OCI-LY3 (cell line): ENCODE data around the gene SLC27A5.
"Not testable (repeated sequence)": the region's sequence is repeated elsewhere in the genome, so short reads cannot be mapped to it uniquely, and the experiment has no call there.

Experiments
- H2AFZ ChIP-seq: fragments of 200-600, 300-600 bp; shearing (Covaris generic); 2 replicates; pipeline ENCODE4 v1.6.0; 2014; ENCODE audit warnings: antibody characterized with exemption, low read depth, low read length
- H3K27ac ChIP-seq: fragments of 200-600, 300-600 bp; sonication (generic); 2 replicates; pipeline ENCODE4 v1.5.1; 2014; ENCODE audit warnings: mild to moderate bottlenecking, low read length, moderate library complexity, mixed read lengths
- H3K27me3 ChIP-seq: fragments of 200-600, 300-600 bp; sonication (generic); 2 replicates; pipeline ENCODE4 v1.6.1; 2014; ENCODE audit warnings: low read depth, low read length, mixed read lengths
- H3K36me3 ChIP-seq: fragments of 200-600, 300-600 bp; sonication (generic); replicated peaks from 2 replicates; pipeline ENCODE3; 2014; ENCODE audit warnings: low read depth, low read length, mixed read lengths
- H3K4me1 ChIP-seq: fragments of 300-600, 200-600 bp; sonication (generic); 2 replicates; pipeline ENCODE4 v1.6.1; 2014; ENCODE audit warnings: low read length, mixed read lengths
- H3K4me2 ChIP-seq: fragments of 200-600, 300-600 bp; sonication (generic); 2 replicates; pipeline ENCODE4 v1.6.1; 2014; ENCODE audit warnings: low read length, mixed read lengths
- H3K4me3 ChIP-seq: fragments of 300-600, 200-600 bp; sonication (generic); 2 replicates; pipeline ENCODE4 v1.5.1; 2014; ENCODE audit warnings: antibody characterized with exemption, mild to moderate bottlenecking, low read length, moderate library complexity
- H3K79me2 ChIP-seq: fragments of 300-600, 200-600 bp; shearing (Covaris generic); 2 replicates; pipeline ENCODE4 v1.6.1; 2014; ENCODE audit warnings: mild to moderate bottlenecking, low read length, mixed read lengths
- H3K9ac ChIP-seq: fragments of 300-600, 200-600 bp; shearing (Covaris generic); 2 replicates; pipeline ENCODE4 v1.6.0; 2014; ENCODE audit warnings: mild to moderate bottlenecking, low read length, moderate library complexity
- H3K9me3 ChIP-seq: fragments of 200-600, 300-600 bp; shearing (Covaris generic); 2 replicates; pipeline ENCODE4 v1.6.1; 2014; ENCODE audit warnings: low read length, mixed read lengths; ENCODE audit not compliant: insufficient read depth
- H4K20me1 ChIP-seq: fragments of 200-600, 300-600 bp; sonication (generic); 2 replicates; pipeline ENCODE4 v1.6.1; 2016; ENCODE audit warnings: low read length, mixed read lengths; ENCODE audit not compliant: insufficient read depth
- EZH2phosphoT487 ChIP-seq: fragments of 200-600 bp; shearing (Covaris generic); IDR thresholded peaks from 2 replicates; pipeline ENCODE4 v1.6.1; 2018; ENCODE audit warnings: antibody characterized with exemption, mixed run types, low read depth
- TF ChIP-seq, protein P1 (sequence below): fragments of 200-600, 300-600 bp; sonication (generic); IDR thresholded peaks from 2 replicates; pipeline ENCODE4 v1.5.1; 2014; ENCODE audit warnings: antibody characterized with exemption, low read length, low read depth

Gene SLC27A5

GRCh38 chr19:58498316-58499020 lies 13.3 kb downstream of the SLC27A5 start:
- peaks cover 28% of the 10 kb centered on the region for H3K79me2 ChIP-seq
- no peaks in the 10 kb centered on the region for H4K20me1 ChIP-seq
- peak overlapping the region; percentile 79 for H3K9ac ChIP-seq
- no peaks in the 10 kb centered on the region for H3K27me3 ChIP-seq
- H3K4me2 ChIP-seq = peak overlapping the region; percentile 95
- peak overlapping the region; percentile 76 for H3K27ac ChIP-seq
- H3K4me1 ChIP-seq = peaks cover 20% of the 10 kb centered on the region
- no peak for TF ChIP-seq EZH2phosphoT487
- TF ChIP-seq, protein P1, sequence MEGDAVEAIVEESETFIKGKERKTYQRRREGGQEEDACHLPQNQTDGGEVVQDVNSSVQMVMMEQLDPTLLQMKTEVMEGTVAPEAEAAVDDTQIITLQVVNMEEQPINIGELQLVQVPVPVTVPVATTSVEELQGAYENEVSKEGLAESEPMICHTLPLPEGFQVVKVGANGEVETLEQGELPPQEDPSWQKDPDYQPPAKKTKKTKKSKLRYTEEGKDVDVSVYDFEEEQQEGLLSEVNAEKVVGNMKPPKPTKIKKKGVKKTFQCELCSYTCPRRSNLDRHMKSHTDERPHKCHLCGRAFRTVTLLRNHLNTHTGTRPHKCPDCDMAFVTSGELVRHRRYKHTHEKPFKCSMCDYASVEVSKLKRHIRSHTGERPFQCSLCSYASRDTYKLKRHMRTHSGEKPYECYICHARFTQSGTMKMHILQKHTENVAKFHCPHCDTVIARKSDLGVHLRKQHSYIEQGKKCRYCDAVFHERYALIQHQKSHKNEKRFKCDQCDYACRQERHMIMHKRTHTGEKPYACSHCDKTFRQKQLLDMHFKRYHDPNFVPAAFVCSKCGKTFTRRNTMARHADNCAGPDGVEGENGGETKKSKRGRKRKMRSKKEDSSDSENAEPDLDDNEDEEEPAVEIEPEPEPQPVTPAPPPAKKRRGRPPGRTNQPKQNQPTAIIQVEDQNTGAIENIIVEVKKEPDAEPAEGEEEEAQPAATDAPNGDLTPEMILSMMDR = no peak
- H3K4me3 ChIP-seq = peak overlapping the region; percentile 81
- peak overlapping the region; percentile 52; the same call in 1 of the 2 replicates for H2AFZ ChIP-seq
- no peaks in the 10 kb centered on the region for H3K9me3 ChIP-seq
- peaks cover 13% of the 10 kb centered on the region for H3K36me3 ChIP-seq

DNA sequence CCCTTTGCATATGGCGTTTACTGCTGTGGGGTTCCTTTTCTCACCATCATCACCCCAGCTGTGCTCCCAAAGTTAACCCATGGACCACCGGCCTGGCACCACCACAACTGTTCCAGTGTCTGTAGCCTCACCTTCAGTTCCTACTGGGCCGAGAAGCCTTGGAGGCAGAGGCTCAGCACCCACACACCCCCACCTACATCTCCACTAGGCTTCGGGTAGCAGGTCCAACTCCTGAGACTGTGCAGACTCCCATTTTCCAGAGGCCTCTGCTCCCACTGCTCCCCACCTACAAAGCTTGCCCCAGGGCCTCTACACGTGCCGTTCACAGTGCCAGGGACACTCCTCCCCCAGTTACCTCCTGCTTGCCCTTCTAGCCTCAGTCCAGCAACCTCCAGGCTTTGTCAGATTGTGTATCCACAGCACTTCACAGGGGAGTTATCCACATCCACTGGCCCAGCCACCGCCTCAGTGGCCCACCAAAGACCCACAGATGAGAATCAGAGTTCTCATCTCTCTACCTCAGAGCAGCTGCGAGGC lies 14.1 kb downstream of the SLC27A5 start:
- Histone ChIP-seq H3K4me2 (peak overlapping the region; percentile 95), H4K20me1 (no peaks in the 10 kb centered on the region), H3K9me3 (no peaks in the 10 kb centered on the region), H2AFZ (no peak overlapping the region), H3K27ac (no peak overlapping the region), H3K27me3 (no peaks in the 10 kb centered on the region), H3K4me1 (peaks cover 20% of the 10 kb centered on the region), H3K36me3 (peaks cover 13% of the 10 kb centered on the region), H3K79me2 (peaks cover 28% of the 10 kb centered on the region), H3K9ac (peak overlapping the region; percentile 79), H3K4me3 (peak overlapping the region; percentile 81)
- TF ChIP-seq EZH2phosphoT487 = no peak
- TF ChIP-seq, protein P1 = no peak

DNA sequence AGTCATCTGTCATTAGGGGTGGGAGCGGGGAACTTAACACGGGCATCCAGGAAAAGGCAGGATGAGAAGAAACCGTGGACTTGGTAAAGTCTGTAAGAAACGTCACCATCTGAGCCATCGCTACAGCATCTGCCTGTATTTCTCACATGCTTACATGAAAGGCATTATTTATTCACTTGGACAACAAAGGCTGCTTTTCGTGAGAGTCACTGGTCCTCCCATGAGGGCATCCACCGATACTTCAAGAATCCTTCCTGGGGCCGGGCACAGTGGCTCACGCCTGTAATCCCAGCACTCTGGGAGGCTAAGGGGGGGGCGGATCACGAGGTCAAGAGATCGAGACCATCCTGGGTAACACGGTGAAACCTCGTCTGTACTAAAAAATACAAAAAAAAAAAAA lies 19.5 kb downstream of the SLC27A5 start:
- Histone ChIP-seq H3K4me1 (peaks cover 25% of the 10 kb centered on the region), H2AFZ (no peak overlapping the region), H3K9ac (no peak overlapping the region), H3K27ac (no peak overlapping the region), H3K4me2 (no peak overlapping the region), H3K4me3 (no peak overlapping the region), H4K20me1 (no peaks in the 10 kb centered on the region), H3K9me3 (no peaks in the 10 kb centered on the region), H3K79me2 (peaks cover 28% of the 10 kb centered on the region), H3K36me3 (peaks cover 15% of the 10 kb centered on the region), H3K27me3 (no peaks in the 10 kb centered on the region)
- TF ChIP-seq, protein P1 = no peak
- TF ChIP-seq EZH2phosphoT487 = no peak

- H3K36me3 ChIP-seq = peaks cover 13% of the 10 kb centered on the region
- H2AFZ ChIP-seq = no peak overlapping the region
- peaks cover 25% of the 10 kb centered on the region for H3K79me2 ChIP-seq
- H3K4me3 ChIP-seq = no peak overlapping the region
- H3K4me1 ChIP-seq = peaks cover 25% of the 10 kb centered on the region
- no peaks in the 10 kb centered on the region for H3K9me3 ChIP-seq
- no peaks in the 10 kb centered on the region for H4K20me1 ChIP-seq
- no peak overlapping the region for H3K9ac ChIP-seq
- H3K27ac ChIP-seq = no peak overlapping the region
- H3K27me3 ChIP-seq = no peaks in the 10 kb centered on the region
- TF ChIP-seq, protein P1 = no peak
- TF ChIP-seq EZH2phosphoT487 = no peak
- H3K4me2 ChIP-seq = no peak overlapping the region
These were observed 20.4 kb downstream of the SLC27A5 start for GRCh38 chr19:58491393-58491792.

- H3K4me2 ChIP-seq, H3K27me3 ChIP-seq, H3K27ac ChIP-seq, H4K20me1 ChIP-seq, H3K4me3 ChIP-seq, H2AFZ ChIP-seq, H3K9me3 ChIP-seq, H3K9ac ChIP-seq: not testable (repeated sequence)
- Histone ChIP-seq H3K36me3 (peaks cover 23% of the 10 kb centered on the region), H3K79me2 (peaks cover 15% of the 10 kb centered on the region), H3K4me1 (peaks cover 15% of the 10 kb centered on the region)
These were observed 27.4 kb downstream of the SLC27A5 start for GRCh38 chr19:58484349-58484748.
